PC-3 (cell line): ENCODE measurements around the gene IRX2. TPM values are rescaled to one million over a fixed set of nuclear protein-coding genes. Genes with fewer than 3 reads are reported as not detected.
A peak's percentile ranks its signal among the peaks of the same experiment; 100 is the strongest.

Experiments
- ATAC-seq: fragments of 200-7000 bp; cut with Tn5 transposase; 2 replicates; pipeline ENCODE4 v1.9.1; 2020; ENCODE audit warnings: mild to moderate bottlenecking, moderate library complexity
- BruUV-seq: library from RNA; stranded (reverse); fragments of 400-500 nt; replicated peaks from 2 replicates; lab custom pipeline; 2021; lab: Mats Ljungman, UMichigan
- CTCF ChIA-PET: fragments of 300-600 bp; sonication (Branson Sonifier 250); formaldehyde crosslinking; loops from one replicate; lab custom pipeline; 2022; ENCODE audit warnings: antibody characterized with exemption; lab: Charles Lee
- POLR2A ChIA-PET: fragments of 300-600 bp; sonication (Branson Sonifier 250); formaldehyde crosslinking; loops from one replicate; lab custom pipeline; 2022; ENCODE audit warnings: antibody characterized with exemption; ENCODE audit not compliant: unreplicated experiment; lab: Charles Lee
- DNase-seq: peaks from one replicate; pipeline ENCODE4 v3.0.0-alpha.2; 2015
- H2AFZ ChIP-seq: fragments of 300-600 bp; sonication (generic); 2 replicates; pipeline ENCODE4 v1.6.0; 2016; ENCODE audit warnings: antibody characterized with exemption, low read length
- H3F3A ChIP-seq: fragments of 300-600 bp; sonication (generic); one replicate; pipeline ENCODE4 v1.6.0; 2017; ENCODE audit warnings: antibody characterized with exemption, low read length, control low read depth, mild to moderate bottlenecking; ENCODE audit not compliant: unreplicated experiment
- H3K27ac ChIP-seq: fragments of 300-600 bp; sonication (generic); 2 replicates; pipeline ENCODE4 v1.5.1; 2016; ENCODE audit warnings: mild to moderate bottlenecking, low read length
- H3K27me3 ChIP-seq: fragments of 300-600 bp; sonication (generic); 2 replicates; pipeline ENCODE4 v1.6.1; 2016; ENCODE audit warnings: low read length, mixed read lengths
- H3K36me3 ChIP-seq: fragments of 300-600 bp; sonication (generic); 2 replicates; pipeline ENCODE4 v1.6.1; 2016; ENCODE audit warnings: low read depth, mixed run types, low read length, mixed read lengths
- H3K4me1 ChIP-seq: fragments of 300-600 bp; sonication (generic); 2 replicates; pipeline ENCODE4 v1.5.1; 2016; ENCODE audit warnings: low read length; ENCODE audit not compliant: insufficient read depth
- H3K4me2 ChIP-seq: fragments of 300-600 bp; sonication (generic); 2 replicates; pipeline ENCODE4 v1.6.0; 2016; ENCODE audit warnings: low read length
- H3K4me3 ChIP-seq: fragments of 300-600 bp; sonication (generic); 2 replicates; pipeline ENCODE4 v1.5.1; 2016; ENCODE audit warnings: mild to moderate bottlenecking, low read length, mixed read lengths
- H3K79me2 ChIP-seq: fragments of 300-600 bp; sonication (generic); 2 replicates; pipeline ENCODE4 v1.6.1; 2017; ENCODE audit warnings: low read length, mixed read lengths
- H3K9ac ChIP-seq: fragments of 300-600 bp; sonication (generic); 2 replicates; pipeline ENCODE4 v1.6.0; 2016; ENCODE audit warnings: mild to moderate bottlenecking, low read length
- H3K9me2 ChIP-seq: fragments of 300-600 bp; sonication (generic); replicated peaks from 2 replicates; pipeline ENCODE4 v1.6.1; 2016; ENCODE audit warnings: mixed run types, low read length, mixed read lengths
- H3K9me3 ChIP-seq: fragments of 300-600 bp; sonication (generic); 2 replicates; pipeline ENCODE4 v1.6.1; 2016; ENCODE audit warnings: low read length, mixed read lengths
- H4K20me1 ChIP-seq: fragments of 300-600 bp; sonication (generic); 2 replicates; pipeline ENCODE4 v1.6.1; 2016; ENCODE audit warnings: low read length, mixed read lengths
- CTCF ChIP-seq: fragments of 300-600 bp; sonication (generic); conservative IDR thresholded peaks from 2 replicates; pipeline ENCODE4 v1.5.1; 2017; ENCODE audit warnings: antibody characterized with exemption, low read depth, mild to moderate bottlenecking, low read length
- EZH2 ChIP-seq: fragments of 300-600 bp; sonication (generic); IDR thresholded peaks from one replicate; pipeline ENCODE4 v1.6.1; 2017; ENCODE audit warnings: antibody characterized with exemption, mild to moderate bottlenecking, low read length; ENCODE audit not compliant: unreplicated experiment
- EZH2phosphoT487 ChIP-seq: fragments of 300-600 bp; sonication (generic); IDR thresholded peaks from 2 replicates; pipeline ENCODE4 v1.6.1; 2018; ENCODE audit warnings: mild to moderate bottlenecking, antibody characterized with exemption, low read length, borderline replicate concordance
- intact Hi-C: fragments of 100-400 bp; cut with micrococcal nuclease; formaldehyde crosslinking; loops from 2 replicates; pipeline ENCODE4 v1.9.0; 2023
- total RNA-seq: library from RNA; depleted of rRNA; stranded (reverse); fragments of >200 nt; gene quantifications from 2 replicates; pipeline ENCODE4 v1.2.3, GENCODE V29; 2014

IRX2 gene
- total RNA-seq, 1 experiment from 2014 or later, result 10.4 TPM

GRCh38 chr5:2780421-2781171 is 29.1 kb upstream of the IRX2 start:
- Histone ChIP-seq H3K27me3 (peaks cover 11% of the 10 kb centered on the region), H3K27ac (peak overlapping the region; percentile 58), H3K9me3 (no peaks in the 10 kb centered on the region), H3K9ac (no peak overlapping the region), H2AFZ (peak overlapping the region; percentile 65; the same call in 1 of the 2 replicates), H3K4me1 (peaks cover 15% of the 10 kb centered on the region), H3K36me3 (no peaks in the 10 kb centered on the region), H3K9me2 (no peaks in the 10 kb centered on the region), H3K4me2 (peak overlapping the region; percentile 74), H3F3A (no peaks in the 10 kb centered on the region), H3K4me3 (peak overlapping the region; percentile 35; the same call in 1 of the 2 replicates), H3K79me2 (no peaks in the 10 kb centered on the region), H4K20me1 (no peaks in the 10 kb centered on the region)
- TF ChIP-seq CTCF (no peak), EZH2phosphoT487 (no peak), EZH2 (no peak)
- DNase-seq (peak; percentile 77), ATAC-seq (peak; percentile 53)
- intact Hi-C loops, result no loop called here
- ChIA-PET POLR2A (no interaction called here), CTCF (no interaction called here)
- no TSS peak for BruUV-seq

- Histone ChIP-seq H3F3A (no peaks in the 10 kb centered on the region), H4K20me1 (no peaks in the 10 kb centered on the region), H3K9me2 (no peaks in the 10 kb centered on the region), H3K27me3 (peaks cover 19% of the 10 kb centered on the region), H3K9me3 (no peaks in the 10 kb centered on the region), H3K79me2 (no peaks in the 10 kb centered on the region), H3K27ac (peak overlapping the region; percentile 26; the same call in 1 of the 2 replicates), H3K4me3 (no peak overlapping the region), H3K9ac (no peak overlapping the region), H3K4me2 (no peak overlapping the region), H3K4me1 (peaks cover 15% of the 10 kb centered on the region), H3K36me3 (no peaks in the 10 kb centered on the region), H2AFZ (no peak overlapping the region)
- intact Hi-C loops, result no loop called here
- ChIA-PET CTCF (no interaction called here), POLR2A (no interaction called here)
- no peak for ATAC-seq
- no TSS peak for BruUV-seq
- no peak for TF ChIP-seq CTCF
- no peak for TF ChIP-seq EZH2phosphoT487
- no peak for TF ChIP-seq EZH2
- peak; percentile 35 for DNase-seq
These were observed 28.0 kb upstream of the IRX2 start for GRCh38 chr5:2779459-2779858.
